Osteocyte (in vitro differentiated cells): Measurements from ENCODE around the gene PHLPP1. TPM values are rescaled to one million over a fixed set of nuclear protein-coding genes. Genes with fewer than 3 reads are reported as not detected.
"Not testable (repeated sequence)": the region's sequence is repeated elsewhere in the genome, so short reads cannot be mapped to it uniquely, and the experiment has no call there.

Experiments used
- DNase-seq: peaks from one replicate; pipeline ENCODE4 v3.0.0; 2021; ENCODE audit warnings: mixed read lengths; ENCODE audit not compliant: unreplicated experiment; ENCODE audit errors: extremely low spot score
- H3K27ac Mint-ChIP-seq: one replicate; pipeline ENCODE4 v1.8.0; 2021; ENCODE audit warnings: mild to moderate bottlenecking, mixed read lengths; ENCODE audit not compliant: unreplicated experiment
- H3K27me3 Mint-ChIP-seq: one replicate; pipeline ENCODE4 v1.8.0; 2021; ENCODE audit warnings: mixed read lengths; ENCODE audit not compliant: unreplicated experiment
- H3K36me3 Mint-ChIP-seq: one replicate; pipeline ENCODE4 v1.8.0; 2021; ENCODE audit warnings: mixed read lengths; ENCODE audit not compliant: unreplicated experiment
- H3K4me1 Mint-ChIP-seq: one replicate; pipeline ENCODE4 v1.8.0; 2021; ENCODE audit warnings: mixed read lengths; ENCODE audit not compliant: unreplicated experiment
- H3K4me3 Mint-ChIP-seq: one replicate; pipeline ENCODE4 v1.8.0; 2021; ENCODE audit warnings: mild to moderate bottlenecking, moderate library complexity, mixed read lengths; ENCODE audit not compliant: unreplicated experiment
- H3K9me3 Mint-ChIP-seq: one replicate; pipeline ENCODE4 v1.8.0; 2021; ENCODE audit warnings: mixed read lengths; ENCODE audit not compliant: unreplicated experiment
- total RNA-seq: library from RNA; stranded (reverse); gene quantifications from 2 replicates; pipeline ENCODE4 v1.2.1, GENCODE V29; 2021
- TF ChIP-seq, protein P1 (sequence below): fragments of 200-600 bp; sonication (generic); IDR thresholded peaks from 2 replicates; pipeline ENCODE4 v1.5.0; 2021; ENCODE audit warnings: antibody characterized with exemption, mild to moderate bottlenecking, moderate library complexity

The PHLPP1 gene
- total RNA-seq, 1 donor from 2014 or later = 19.6 TPM

DNA sequence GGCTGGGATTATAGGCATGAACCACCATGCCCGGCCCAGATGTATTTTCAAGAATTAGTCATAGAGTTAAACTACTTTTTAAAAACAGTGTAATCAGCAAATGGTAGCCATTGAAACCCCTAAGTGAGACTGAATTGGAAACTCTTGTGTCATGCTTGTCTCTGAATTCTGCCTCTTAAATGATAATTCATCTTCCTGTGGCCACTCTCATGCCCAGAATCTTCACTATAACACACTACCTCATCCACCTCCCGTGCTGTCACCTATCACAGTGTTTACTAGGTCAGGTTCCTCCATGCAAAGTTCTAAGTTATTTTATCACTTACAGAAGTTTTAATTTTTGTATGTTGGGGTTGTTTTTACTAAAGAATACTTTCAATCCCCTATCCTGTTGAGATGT, 197.5 kb downstream of the PHLPP1 start:
- Mint-ChIP-seq H3K27ac (no peak overlapping the region), H3K27me3 (no peaks in the 10 kb centered on the region), H3K4me1 (peaks cover 9% of the 10 kb centered on the region), H3K9me3 (peaks cover 4% of the 10 kb centered on the region), H3K4me3 (no peak overlapping the region), H3K36me3 (peaks cover 17% of the 10 kb centered on the region)
- DNase-seq = no peak
- TF ChIP-seq, protein P1, sequence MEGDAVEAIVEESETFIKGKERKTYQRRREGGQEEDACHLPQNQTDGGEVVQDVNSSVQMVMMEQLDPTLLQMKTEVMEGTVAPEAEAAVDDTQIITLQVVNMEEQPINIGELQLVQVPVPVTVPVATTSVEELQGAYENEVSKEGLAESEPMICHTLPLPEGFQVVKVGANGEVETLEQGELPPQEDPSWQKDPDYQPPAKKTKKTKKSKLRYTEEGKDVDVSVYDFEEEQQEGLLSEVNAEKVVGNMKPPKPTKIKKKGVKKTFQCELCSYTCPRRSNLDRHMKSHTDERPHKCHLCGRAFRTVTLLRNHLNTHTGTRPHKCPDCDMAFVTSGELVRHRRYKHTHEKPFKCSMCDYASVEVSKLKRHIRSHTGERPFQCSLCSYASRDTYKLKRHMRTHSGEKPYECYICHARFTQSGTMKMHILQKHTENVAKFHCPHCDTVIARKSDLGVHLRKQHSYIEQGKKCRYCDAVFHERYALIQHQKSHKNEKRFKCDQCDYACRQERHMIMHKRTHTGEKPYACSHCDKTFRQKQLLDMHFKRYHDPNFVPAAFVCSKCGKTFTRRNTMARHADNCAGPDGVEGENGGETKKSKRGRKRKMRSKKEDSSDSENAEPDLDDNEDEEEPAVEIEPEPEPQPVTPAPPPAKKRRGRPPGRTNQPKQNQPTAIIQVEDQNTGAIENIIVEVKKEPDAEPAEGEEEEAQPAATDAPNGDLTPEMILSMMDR = no peak

DNA sequence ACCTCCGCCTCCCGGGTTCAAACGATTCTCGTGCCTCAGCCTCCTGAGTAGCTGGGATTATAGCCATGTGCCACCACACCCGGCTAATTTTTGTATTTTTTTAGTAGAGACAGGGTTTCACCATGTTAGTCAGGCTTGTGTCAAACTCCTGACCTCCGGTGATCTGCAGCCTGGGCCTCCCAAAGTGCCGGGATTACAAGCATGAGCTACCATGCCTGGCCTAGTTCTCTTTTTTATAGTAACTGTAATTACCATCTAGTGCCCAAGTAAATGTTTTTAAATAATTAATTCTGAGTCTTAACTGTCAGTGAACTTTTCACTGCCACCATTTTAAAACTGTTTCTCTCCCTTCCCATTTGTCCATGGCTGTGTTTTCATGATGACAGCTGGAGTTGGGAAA, 198.5 kb downstream of the PHLPP1 start:
- not testable (repeated sequence) for H3K4me3 Mint-ChIP-seq, H3K27ac Mint-ChIP-seq, H3K27me3 Mint-ChIP-seq, H3K4me1 Mint-ChIP-seq, DNase-seq, H3K9me3 Mint-ChIP-seq
- H3K36me3 Mint-ChIP-seq = peaks cover 17% of the 10 kb centered on the region

DNA sequence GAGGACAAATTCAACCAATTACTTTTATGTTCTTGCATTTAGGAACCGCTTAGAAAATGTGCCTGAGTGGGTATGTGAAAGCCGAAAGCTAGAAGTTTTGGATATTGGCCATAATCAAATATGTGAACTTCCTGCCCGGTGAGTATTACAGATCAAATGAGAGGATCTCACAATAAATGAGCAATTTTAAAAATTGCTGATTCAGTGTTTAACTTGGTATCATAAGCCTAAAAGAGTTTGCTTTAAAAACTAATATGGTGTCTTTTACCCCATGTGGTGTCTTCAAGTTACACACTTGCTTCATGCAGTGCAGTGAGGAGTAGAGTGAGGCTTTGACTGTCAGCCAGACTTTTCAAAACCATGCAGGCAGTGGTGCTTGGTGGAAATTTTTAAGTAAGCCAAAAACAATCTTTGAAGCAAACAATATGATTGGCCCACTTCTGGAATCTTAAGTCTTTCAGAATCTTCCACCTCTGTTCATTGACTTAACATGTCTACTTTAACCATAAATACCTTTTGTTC, 199.6 kb downstream of the PHLPP1 start:
- Mint-ChIP-seq H3K27ac (no peak overlapping the region), H3K36me3 (peaks cover 21% of the 10 kb centered on the region), H3K4me1 (peaks cover 12% of the 10 kb centered on the region), H3K4me3 (no peak overlapping the region), H3K9me3 (peaks cover 4% of the 10 kb centered on the region), H3K27me3 (no peaks in the 10 kb centered on the region)
- TF ChIP-seq, protein P1 = no peak
- no peak for DNase-seq

DNA sequence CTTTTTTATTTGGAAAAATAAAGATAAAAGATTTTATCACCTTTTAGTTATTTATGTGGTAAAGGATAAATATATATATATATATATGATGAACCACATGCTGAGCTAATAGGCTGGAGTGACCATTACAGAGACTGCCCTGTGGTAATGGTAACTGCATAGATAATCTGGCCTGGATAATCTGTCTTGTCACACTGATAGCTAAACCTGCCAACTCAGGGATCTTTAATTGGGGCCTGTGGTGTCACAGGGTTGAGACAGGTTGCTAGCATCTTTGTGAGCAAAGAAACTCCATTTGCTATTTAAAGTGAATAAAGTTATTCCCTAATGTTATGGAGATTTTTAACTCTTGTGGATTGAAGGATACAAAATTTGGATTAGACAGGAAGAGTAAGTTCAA, 203.0 kb downstream of the PHLPP1 start:
- H3K4me1 Mint-ChIP-seq = peaks cover 10% of the 10 kb centered on the region
- TF ChIP-seq, protein P1 = no peak
- H3K4me3 Mint-ChIP-seq = no peak overlapping the region
- peaks cover 32% of the 10 kb centered on the region for H3K36me3 Mint-ChIP-seq
- DNase-seq = no peak
- H3K27ac Mint-ChIP-seq = no peak overlapping the region
- no peaks in the 10 kb centered on the region for H3K27me3 Mint-ChIP-seq
- peaks cover 4% of the 10 kb centered on the region for H3K9me3 Mint-ChIP-seq

DNA sequence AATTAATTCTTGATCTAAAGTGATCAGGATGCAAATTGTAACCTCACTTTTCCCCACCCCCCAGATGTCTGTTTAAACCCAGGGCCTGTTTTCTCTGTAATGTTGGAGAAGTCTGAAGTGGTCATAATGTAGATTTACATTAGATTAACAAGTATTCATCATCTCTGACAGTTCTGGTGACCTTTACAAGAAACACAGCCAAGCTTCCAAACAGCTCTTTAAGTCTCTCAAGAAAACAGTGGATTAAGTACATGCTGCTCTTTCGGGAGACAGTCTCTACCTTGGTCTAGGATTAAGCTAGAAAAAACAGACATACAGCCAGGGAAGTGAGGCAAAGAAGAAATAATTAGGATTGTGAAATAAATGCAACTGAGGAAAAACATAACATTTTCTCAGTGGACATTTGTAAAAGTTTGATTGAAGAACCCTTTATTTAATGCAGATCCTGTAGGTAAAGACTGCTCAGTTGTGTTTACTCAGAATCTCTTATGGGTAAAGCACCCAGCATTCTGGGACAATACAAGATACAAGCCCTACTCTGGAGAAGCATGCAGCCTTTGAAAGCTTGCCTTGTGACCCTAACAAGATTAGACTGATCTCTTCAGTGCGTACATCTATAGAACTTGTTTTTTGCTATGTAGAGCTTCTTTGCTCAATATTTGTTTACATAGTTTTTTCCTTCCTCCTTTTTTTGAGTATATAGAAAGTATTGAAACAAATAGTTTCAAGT, 203.9 kb downstream of the PHLPP1 start:
- H3K27ac Mint-ChIP-seq = no peak overlapping the region

More for the DNA sequence above, 203.9 kb downstream of the PHLPP1 start:
- Mint-ChIP-seq H3K4me3 (no peak overlapping the region), H3K4me1 (peaks cover 9% of the 10 kb centered on the region), H3K27me3 (no peaks in the 10 kb centered on the region), H3K36me3 (peaks cover 30% of the 10 kb centered on the region), H3K9me3 (peaks cover 4% of the 10 kb centered on the region)
- DNase-seq = no peak
- TF ChIP-seq, protein P1 = no peak
